ENCODE measurements around the gene OPRD1.
"Not testable (repeated sequence)": the region's sequence is repeated elsewhere in the genome, so short reads cannot be mapped to it uniquely, and the experiment has no call there.

The OPRD1 gene

DNA sequence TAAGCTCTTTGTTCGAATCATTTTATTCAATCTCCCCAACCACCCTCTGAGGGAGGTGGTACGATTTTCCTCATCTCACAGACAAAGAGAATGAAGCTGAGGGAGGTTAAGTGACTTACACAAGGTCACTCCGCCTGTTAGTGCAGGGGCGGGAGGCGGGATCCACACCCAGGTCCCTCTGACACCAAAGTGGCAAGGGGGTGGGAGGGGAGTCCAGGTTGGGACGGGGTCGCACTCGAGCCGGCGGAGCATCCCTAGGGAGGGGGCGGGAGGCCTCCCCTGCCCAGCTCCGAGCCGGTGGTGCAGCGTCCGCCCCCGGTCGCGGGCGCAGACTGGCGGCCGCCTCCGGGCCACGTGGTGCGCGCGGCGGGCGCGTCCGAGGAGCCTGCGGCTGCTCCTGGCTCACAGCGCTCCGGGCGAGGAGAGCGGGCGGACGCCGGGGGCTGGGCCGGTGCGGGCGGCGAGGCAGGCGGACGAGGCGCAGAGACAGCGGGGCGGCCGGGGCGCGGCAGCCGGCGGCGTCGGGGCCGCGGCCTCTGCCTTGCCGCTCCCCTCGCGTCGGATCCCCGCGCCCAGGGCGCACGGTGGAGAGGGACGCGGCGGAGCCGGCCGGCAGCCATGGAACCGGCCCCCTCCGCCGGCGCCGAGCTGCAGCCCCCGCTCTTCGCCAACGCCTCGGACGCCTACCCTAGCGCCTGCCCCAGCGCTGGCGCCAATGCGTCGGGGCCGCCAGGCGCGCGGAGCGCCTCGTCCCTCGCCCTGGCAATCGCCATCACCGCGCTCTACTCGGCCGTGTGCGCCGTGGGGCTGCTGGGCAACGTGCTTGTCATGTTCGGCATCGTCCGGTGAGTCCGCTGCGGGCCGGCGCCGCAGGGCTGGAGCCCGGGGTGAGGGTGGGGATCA is at the start of gene OPRD1:
OPRD1 (plus strand) TSS at position 405 of the 903 bp plus-strand sequence; CDS start at position 619, 214 bp downstream.
- TF ChIP-seq, protein P1, sequence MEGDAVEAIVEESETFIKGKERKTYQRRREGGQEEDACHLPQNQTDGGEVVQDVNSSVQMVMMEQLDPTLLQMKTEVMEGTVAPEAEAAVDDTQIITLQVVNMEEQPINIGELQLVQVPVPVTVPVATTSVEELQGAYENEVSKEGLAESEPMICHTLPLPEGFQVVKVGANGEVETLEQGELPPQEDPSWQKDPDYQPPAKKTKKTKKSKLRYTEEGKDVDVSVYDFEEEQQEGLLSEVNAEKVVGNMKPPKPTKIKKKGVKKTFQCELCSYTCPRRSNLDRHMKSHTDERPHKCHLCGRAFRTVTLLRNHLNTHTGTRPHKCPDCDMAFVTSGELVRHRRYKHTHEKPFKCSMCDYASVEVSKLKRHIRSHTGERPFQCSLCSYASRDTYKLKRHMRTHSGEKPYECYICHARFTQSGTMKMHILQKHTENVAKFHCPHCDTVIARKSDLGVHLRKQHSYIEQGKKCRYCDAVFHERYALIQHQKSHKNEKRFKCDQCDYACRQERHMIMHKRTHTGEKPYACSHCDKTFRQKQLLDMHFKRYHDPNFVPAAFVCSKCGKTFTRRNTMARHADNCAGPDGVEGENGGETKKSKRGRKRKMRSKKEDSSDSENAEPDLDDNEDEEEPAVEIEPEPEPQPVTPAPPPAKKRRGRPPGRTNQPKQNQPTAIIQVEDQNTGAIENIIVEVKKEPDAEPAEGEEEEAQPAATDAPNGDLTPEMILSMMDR (IDR thresholded peaks at IDR 0.05; ENCODE audit: low read depth, low read length) = no peak
- no peak within 1 kb of the TSS for H3K4me3 ChIP-seq (ENCODE audit: low read depth, low read length)

DNA sequence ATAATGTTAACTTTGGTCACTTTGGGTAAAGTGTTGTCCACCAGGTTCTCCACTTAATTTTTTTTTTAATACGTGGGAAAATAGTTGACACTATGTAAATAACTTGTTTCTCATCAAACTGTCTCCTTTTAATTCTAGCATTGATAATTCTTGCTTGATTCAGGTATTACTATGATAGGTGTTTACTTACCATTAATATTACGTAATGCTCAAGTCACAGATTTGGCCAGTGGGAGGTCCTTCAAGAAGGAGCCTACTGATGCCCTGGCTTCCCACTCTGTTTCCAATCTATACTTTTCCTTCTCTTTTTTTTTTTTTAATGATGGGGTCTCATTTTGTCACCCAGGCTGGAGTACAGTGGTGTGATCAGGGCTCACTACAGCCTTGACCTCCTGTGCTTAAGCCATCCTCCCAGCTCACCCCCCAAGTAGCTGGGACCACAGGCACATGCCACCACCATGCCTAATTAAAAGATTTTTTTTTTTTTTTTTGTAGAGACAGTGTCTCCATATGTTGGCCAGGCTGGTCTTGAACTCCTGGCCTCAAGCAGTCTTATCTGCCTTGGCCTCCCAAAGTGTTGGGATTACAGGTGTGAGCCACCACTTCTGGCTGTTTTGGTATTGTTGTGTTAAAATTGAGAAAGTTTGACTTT is 45.3 kb upstream of the OPRD1 start:
- H3K4me3 ChIP-seq (ENCODE audit: low read depth, low read length) = no peak overlapping the region

DNA sequence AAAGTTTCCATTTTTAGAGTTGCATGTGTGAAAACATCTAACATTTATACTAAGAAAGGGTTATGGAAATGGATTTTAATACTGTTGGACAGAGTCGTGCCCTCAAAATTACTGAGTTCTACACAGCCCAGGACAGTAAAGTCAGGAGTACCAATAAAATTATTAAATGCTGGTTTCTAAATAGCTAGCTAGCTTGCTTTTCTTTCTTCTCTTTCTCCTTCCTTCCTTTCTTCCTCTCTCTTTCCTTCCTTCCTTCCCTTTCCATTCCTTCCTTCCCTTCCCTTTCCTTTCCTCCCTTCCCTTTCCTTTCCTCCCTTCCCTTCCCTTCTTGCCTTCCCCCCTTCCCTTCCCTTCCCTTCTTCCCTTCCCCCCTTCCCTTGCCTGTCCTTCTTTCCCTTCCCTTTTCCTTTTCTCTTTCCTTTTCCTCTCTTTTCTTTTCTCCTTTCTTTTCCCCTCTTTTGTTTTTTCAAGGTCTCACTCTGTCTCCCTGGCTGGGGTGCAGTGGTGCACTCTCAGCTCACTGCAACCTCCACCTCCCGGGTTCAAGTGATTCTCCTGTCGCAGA is 41.3 kb upstream of the OPRD1 start:
- TF ChIP-seq, protein P1 (IDR thresholded peaks at IDR 0.05; ENCODE audit: low read depth, low read length) = no peak
- H3K4me3 ChIP-seq (ENCODE audit: low read depth, low read length) = no peak overlapping the region

More for the DNA sequence above, 45.3 kb upstream of the OPRD1 start:
- TF ChIP-seq, protein P1 (IDR thresholded peaks at IDR 0.05; ENCODE audit: low read depth, low read length) = no peak

DNA sequence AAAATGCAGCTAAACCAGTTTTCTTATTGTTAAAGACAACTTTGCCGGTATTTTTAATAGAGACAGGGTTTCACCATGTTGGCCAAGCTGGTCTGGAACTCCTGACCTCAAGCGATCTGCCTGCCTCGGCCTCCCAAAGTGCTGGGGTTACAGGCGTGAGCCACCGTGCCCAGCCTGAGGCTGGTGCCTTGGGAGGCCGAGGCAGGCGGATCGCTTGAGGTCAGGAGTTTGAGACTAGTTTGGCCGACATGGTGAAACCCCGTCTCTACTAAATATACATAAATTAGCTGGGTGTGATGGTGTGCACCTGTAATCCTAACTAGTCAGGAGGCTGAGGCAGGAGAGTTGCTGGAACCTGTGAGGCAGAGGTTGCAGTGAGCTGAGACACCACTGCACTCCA is 40.0 kb upstream of the OPRD1 start:
- H3K4me3 ChIP-seq (ENCODE audit: low read depth, low read length) = not testable (repeated sequence)

DNA sequence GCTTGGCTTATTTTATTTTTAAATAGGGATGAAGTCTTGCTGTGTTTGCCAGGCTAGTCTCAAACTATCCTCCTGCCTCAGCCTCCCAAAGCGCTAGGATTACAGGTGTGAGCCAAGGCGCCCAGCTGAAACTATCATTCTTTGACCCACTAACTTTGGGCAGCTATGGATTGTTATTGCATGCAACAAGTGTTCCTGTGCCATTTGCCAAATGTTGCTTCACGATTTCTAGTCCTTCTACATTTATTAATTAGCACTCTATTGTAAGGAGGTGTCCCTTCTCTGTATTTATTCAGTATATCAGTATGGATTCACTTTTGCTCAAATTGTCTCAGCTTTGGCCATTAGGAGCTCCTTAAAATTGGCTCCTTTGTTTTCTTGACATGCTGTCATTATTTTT is 38.9 kb upstream of the OPRD1 start:
- no peak overlapping the region for H3K4me3 ChIP-seq (ENCODE audit: low read depth, low read length)
- TF ChIP-seq, protein P1 (IDR thresholded peaks at IDR 0.05; ENCODE audit: low read depth, low read length) = no peak

DNA sequence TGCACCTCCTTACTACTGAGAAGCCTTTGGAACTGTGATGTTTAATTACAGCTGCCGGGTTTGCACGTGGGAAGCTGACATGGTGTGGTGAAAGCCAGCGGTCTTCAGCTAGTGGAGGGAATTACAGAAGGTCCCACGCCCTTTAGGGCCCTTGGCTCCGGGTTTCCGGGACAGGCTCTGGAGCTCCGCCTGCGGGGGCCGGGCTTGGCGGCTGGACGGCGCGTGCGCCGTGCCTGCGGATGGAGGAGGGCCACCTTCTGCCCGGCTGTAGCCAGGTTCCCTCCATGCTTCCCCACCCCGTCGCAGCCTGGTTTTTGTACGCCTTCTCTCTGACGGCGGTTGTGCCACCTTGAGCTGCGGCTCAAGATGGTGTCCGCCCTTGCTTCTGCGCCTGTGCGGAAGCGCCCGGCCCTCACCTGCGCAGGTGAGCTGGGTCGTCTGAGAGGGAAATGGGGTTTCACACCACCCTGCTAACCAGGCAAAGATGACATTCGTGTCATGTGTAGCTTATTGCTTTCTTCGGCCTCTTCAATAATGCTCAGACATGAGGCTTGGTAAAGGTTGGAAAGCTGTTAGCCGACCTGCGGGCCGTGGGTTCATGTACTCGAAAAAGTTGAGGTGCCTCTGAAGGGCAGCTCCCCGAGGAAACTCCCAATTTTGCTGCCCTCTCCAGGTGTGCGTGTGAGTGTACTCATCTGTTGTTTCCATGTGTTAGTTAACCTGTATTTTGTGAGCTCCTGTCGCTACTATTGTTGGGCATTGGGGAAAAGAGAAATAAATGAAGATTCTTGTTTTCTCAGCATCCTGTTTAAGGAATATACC is 36.6 kb upstream of the OPRD1 start:
- no peak overlapping the region for H3K4me3 ChIP-seq (ENCODE audit: low read depth, low read length)
- TF ChIP-seq, protein P1 (IDR thresholded peaks at IDR 0.05; ENCODE audit: low read depth, low read length) = no peak

DNA sequence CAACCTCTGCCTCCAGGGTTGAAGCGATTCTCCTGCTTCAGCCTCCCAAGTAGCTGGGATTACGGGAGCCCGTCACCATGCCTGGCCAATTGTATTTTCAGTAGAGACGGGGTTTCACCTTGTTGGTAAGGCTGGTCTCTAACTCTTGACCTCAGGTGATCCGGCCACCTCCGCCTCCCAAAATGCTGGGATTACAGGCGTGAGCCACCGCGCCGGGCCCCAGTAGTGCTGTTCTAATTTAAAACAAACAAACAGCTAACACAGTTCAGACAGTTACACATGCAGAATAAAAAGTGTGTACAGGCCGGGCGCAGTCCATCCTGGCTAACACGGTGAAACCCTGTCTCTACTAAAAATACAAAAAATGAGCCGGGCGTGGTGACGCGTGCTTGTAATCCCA is 35.6 kb upstream of the OPRD1 start:
- TF ChIP-seq, protein P1 (IDR thresholded peaks at IDR 0.05; ENCODE audit: low read depth, low read length) = no peak
- H3K4me3 ChIP-seq (ENCODE audit: low read depth, low read length) = no peak overlapping the region

Data from WI38 (cell line).